SKM-1 (cell line): ENCODE data around the gene WNT10A.
A peak's percentile ranks its signal among the peaks of the same experiment; 100 is the strongest.
"Not testable (repeated sequence)": the region's sequence is repeated elsewhere in the genome, so short reads cannot be mapped to it uniquely, and the experiment has no call there.

Experiments used
- DNase-seq: peaks from one replicate; lab custom pipeline; 2025; ENCODE audit not compliant: unreplicated experiment; lab: John Stamatoyannopoulos, UW

The WNT10A gene

GRCh38 chr2:218880102-218880858 is at the start of gene WNT10A:
Gene WNT10A (plus strand): TSS chr2:218880852. CDS start chr2:218880996, 144 bp downstream.
- no peak for DNase-seq

- DNase-seq = no peak
These were observed 49.2 kb upstream of the WNT10A start, which contains the start of gene PRKAG3 for GRCh38 chr2:218831378-218831990. Gene PRKAG3 (minus strand): TSS chr2:218831803.

- no peak for DNase-seq
These were observed 48.6 kb upstream of the WNT10A start for GRCh38 chr2:218832081-218832480.

- DNase-seq = no peak
These were observed 48.1 kb upstream of the WNT10A start for GRCh38 chr2:218832520-218832919.

- DNase-seq = no peak
These were observed 47.5 kb upstream of the WNT10A start for GRCh38 chr2:218833023-218833609.

GRCh38 chr2:218834685-218835084 is 46.0 kb upstream of the WNT10A start:
- no peak for DNase-seq

GRCh38 chr2:218837495-218837894 is 43.2 kb upstream of the WNT10A start:
- no peak for DNase-seq

GRCh38 chr2:218839430-218839829 is 41.2 kb upstream of the WNT10A start:
- DNase-seq = peak; percentile 79

GRCh38 chr2:218839888-218840287 is 40.8 kb upstream of the WNT10A start:
- no peak for DNase-seq

GRCh38 chr2:218844334-218844733 is 36.3 kb upstream of the WNT10A start:
- not testable (repeated sequence) for DNase-seq

- DNase-seq = not testable (repeated sequence)
These were observed 33.7 kb upstream of the WNT10A start for GRCh38 chr2:218846963-218847362.

- DNase-seq = no peak
These were observed 30.9 kb upstream of the WNT10A start for GRCh38 chr2:218849721-218850120.

GRCh38 chr2:218850796-218851195 is 29.9 kb upstream of the WNT10A start:
- no peak for DNase-seq

- no peak for DNase-seq
These were observed 29.4 kb upstream of the WNT10A start for GRCh38 chr2:218851286-218851685.

GRCh38 chr2:218852911-218853667 is 27.6 kb upstream of the WNT10A start:
- peak; percentile 20 for DNase-seq

- no peak for DNase-seq
These were observed 26.9 kb upstream of the WNT10A start for GRCh38 chr2:218853766-218854165.

- DNase-seq = no peak
These were observed 25.8 kb upstream of the WNT10A start for GRCh38 chr2:218854860-218855259.

GRCh38 chr2:218855305-218856166 is 25.1 kb upstream of the WNT10A start:
- no peak for DNase-seq

- DNase-seq = no peak
These were observed 24.3 kb upstream of the WNT10A start for GRCh38 chr2:218856167-218856895.

- DNase-seq = no peak
These were observed 23.8 kb upstream of the WNT10A start for GRCh38 chr2:218856896-218857243.
